Measurements from ENCODE around the gene PRKCA.
"Not testable (repeated sequence)": the region's sequence is repeated elsewhere in the genome, so short reads cannot be mapped to it uniquely, and the experiment has no call there.

The PRKCA gene

DNA sequence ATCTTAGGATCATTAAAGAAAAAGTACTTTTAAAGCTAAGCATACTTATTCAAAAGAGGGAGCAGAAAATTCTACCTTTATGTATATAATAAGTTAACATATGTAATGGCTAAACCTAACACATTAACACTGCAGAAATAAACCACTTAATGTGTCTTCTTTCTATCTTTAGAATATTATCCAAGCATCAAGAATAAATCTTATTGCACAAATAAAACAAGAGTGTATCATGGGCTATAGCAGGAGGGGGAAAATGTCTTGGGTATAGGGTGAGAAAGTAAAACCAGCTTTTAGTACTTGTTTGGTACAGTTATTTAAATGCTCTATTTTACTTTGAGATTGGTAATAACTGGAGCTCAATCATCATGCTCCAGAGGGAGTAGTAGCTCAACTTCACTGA, 10.9 kb downstream of the PRKCA start:
- Histone ChIP-seq H3K4me1 (peaks cover 16% of the 10 kb centered on the region), H3K9me3 (no peaks in the 10 kb centered on the region), H3K4me3 (ENCODE audit: low read depth, low read length) (no peak overlapping the region), H3K36me3 (no peaks in the 10 kb centered on the region), H3K27me3 (no peaks in the 10 kb centered on the region)
- DNase-seq = no peak
- TF ChIP-seq, protein P1, sequence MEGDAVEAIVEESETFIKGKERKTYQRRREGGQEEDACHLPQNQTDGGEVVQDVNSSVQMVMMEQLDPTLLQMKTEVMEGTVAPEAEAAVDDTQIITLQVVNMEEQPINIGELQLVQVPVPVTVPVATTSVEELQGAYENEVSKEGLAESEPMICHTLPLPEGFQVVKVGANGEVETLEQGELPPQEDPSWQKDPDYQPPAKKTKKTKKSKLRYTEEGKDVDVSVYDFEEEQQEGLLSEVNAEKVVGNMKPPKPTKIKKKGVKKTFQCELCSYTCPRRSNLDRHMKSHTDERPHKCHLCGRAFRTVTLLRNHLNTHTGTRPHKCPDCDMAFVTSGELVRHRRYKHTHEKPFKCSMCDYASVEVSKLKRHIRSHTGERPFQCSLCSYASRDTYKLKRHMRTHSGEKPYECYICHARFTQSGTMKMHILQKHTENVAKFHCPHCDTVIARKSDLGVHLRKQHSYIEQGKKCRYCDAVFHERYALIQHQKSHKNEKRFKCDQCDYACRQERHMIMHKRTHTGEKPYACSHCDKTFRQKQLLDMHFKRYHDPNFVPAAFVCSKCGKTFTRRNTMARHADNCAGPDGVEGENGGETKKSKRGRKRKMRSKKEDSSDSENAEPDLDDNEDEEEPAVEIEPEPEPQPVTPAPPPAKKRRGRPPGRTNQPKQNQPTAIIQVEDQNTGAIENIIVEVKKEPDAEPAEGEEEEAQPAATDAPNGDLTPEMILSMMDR (IDR thresholded peaks at IDR 0.05; ENCODE audit: low read depth, low read length) = no peak

GRCh38 chr17:66313995-66314659, 11.7 kb downstream of the PRKCA start:
- Histone ChIP-seq H3K36me3 (no peaks in the 10 kb centered on the region; the same call in 1 of the 2 replicates), H3K9me3 (no peaks in the 10 kb centered on the region), H3K27me3 (no peaks in the 10 kb centered on the region), H3K4me3 (ENCODE audit: low read depth, low read length) (peak overlapping the region; percentile 41), H3K4me1 (peaks cover 16% of the 10 kb centered on the region)
- DNase-seq = peak; percentile 42
- TF ChIP-seq, protein P1 (IDR thresholded peaks at IDR 0.05; ENCODE audit: low read depth, low read length) = no peak

DNA sequence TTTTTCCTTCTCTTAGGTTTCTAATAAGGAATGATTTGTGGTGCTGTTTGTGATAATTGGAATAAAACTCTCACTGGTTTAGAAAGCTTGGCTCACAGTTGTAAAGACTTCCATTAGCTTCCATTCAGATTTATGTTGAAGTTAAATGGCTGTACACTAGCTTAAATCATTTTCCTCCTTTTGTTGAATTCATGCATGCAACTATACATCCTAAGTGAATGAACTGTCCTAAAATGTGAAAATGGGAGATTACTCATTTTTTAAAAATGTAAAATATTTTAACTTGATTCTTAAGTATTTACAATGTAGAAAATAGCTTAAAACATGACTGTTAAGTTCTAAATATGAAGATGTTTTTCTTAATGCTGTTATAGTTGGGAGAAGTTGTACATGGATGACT, 15.2 kb downstream of the PRKCA start:
- H3K4me1 ChIP-seq = peaks cover 16% of the 10 kb centered on the region
- DNase-seq = no peak
- H3K9me3 ChIP-seq = peaks cover 4% of the 10 kb centered on the region; the same call in 1 of the 2 replicates
- H3K27me3 ChIP-seq = no peaks in the 10 kb centered on the region
- H3K36me3 ChIP-seq = peaks cover 3% of the 10 kb centered on the region
- TF ChIP-seq, protein P1 (IDR thresholded peaks at IDR 0.05; ENCODE audit: low read depth, low read length) = no peak
- no peak overlapping the region for H3K4me3 ChIP-seq (ENCODE audit: low read depth, low read length)

DNA sequence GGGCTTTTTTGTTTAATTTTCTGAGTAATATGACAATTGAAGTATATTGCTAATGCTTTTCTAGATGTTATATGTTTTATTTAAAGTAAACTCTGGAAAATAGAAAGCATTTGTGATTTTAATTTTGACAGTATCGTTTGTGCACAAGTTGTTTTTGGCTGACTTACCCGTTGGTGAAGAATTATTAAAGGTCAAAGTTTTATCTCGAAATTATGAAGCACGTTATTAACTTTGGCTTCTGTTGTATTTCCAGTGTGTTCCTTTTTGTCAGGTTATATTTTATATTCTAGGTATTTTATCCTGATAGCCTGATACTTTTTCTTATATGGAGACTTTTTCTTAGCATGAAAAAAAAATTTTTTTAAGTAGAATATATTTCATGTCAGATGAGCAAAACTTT, 16.8 kb downstream of the PRKCA start:
- Histone ChIP-seq H3K4me3 (ENCODE audit: low read depth, low read length) (no peak overlapping the region), H3K27me3 (no peaks in the 10 kb centered on the region), H3K4me1 (peaks cover 8% of the 10 kb centered on the region), H3K36me3 (peaks cover 3% of the 10 kb centered on the region), H3K9me3 (peaks cover 4% of the 10 kb centered on the region; the same call in 1 of the 2 replicates)
- DNase-seq = no peak
- TF ChIP-seq, protein P1 (IDR thresholded peaks at IDR 0.05; ENCODE audit: low read depth, low read length) = no peak

GRCh38 chr17:66322764-66323163, 20.4 kb downstream of the PRKCA start:
- Histone ChIP-seq H3K36me3 (peaks cover 3% of the 10 kb centered on the region), H3K4me3 (ENCODE audit: low read depth, low read length) (no peak overlapping the region), H3K4me1 (peaks cover 18% of the 10 kb centered on the region), H3K27me3 (no peaks in the 10 kb centered on the region), H3K9me3 (peaks cover 4% of the 10 kb centered on the region; the same call in 1 of the 2 replicates)
- TF ChIP-seq, protein P1 (IDR thresholded peaks at IDR 0.05; ENCODE audit: low read depth, low read length) = no peak
- DNase-seq = no peak

DNA sequence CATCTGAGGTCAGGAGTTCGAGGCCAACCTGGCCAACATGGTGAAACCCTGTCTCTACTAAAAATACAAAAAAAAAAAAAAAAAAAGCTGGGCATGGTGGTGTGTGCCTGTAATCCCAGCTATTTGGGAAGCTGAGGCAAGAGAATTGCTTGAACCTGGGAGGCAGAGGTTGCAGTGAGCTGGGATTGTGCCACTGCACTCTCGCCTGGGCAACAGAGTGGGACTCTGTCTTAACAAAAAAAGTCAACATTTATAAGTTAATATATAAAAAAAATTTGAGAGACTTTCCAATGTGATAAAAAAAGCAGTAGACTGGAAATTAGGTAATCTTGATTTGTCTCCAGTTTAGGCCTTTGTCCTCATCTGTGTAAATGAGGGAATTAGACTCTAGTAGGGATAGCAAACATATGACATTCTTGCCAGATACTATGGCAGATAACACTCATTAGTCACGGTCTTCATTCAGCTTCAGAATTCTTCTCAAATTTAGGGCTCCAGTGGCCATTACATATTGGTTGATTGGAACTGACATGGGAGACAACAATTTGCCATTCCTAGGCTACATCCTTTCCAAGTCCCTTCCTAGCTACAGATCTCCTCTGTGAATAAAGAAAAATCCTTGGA, 22.1 kb downstream of the PRKCA start:
- not testable (repeated sequence) for H3K36me3 ChIP-seq; H3K27me3 ChIP-seq; DNase-seq; H3K9me3 ChIP-seq; H3K4me3 ChIP-seq (ENCODE audit: low read depth, low read length)
- H3K4me1 ChIP-seq = peaks cover 18% of the 10 kb centered on the region
